ENCODE data around the gene ZNF385C.

DNA sequence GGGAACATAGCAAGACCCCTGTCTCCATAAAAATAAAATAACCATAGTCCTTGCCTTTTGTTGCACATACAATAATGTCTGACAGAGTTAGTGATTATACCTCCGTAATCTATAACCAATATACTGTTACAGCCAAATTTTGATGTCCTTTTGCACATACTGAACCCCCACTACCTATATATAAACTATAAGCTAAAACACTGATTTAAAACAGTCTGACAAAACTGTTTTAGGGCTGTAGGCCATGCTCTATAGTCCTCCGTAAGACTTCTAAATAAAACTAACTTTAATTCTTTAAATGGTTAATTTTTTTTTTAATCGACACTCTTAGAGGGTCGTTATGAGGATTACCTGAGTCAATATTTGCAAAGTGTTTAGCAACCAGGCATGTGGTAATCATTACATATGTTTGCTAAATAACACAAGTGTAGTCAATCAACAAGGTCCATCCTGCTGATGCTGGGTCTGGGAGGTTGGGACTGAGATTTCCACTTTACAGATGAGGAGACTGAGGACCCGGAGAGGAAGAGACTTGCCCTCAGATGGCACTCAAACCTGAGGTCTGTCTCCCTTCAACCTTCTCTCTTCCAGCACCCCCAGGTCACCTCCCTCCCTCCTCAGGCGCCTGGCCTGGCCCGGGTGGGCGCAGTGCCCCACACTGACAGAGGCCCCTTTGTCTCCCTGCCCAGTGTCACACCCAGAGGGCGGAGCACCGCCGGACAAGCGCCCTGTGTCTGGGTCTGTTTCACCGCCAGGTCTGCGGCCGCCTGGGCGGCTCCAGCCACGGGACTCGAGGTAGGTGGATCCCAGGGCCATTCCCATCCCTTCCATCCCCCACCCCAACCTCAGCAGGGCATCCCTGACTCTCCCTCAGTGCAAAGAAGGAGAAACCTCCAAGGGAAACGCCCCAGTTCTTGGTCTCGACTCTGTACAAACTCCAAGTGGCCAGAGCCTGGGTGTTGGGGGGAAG lies 10.3 kb downstream of the ZNF385C start:
- TF ChIP-seq POLR2A (IDR thresholded peaks at IDR 0.05), result no peak
- TF ChIP-seq, protein P1, sequence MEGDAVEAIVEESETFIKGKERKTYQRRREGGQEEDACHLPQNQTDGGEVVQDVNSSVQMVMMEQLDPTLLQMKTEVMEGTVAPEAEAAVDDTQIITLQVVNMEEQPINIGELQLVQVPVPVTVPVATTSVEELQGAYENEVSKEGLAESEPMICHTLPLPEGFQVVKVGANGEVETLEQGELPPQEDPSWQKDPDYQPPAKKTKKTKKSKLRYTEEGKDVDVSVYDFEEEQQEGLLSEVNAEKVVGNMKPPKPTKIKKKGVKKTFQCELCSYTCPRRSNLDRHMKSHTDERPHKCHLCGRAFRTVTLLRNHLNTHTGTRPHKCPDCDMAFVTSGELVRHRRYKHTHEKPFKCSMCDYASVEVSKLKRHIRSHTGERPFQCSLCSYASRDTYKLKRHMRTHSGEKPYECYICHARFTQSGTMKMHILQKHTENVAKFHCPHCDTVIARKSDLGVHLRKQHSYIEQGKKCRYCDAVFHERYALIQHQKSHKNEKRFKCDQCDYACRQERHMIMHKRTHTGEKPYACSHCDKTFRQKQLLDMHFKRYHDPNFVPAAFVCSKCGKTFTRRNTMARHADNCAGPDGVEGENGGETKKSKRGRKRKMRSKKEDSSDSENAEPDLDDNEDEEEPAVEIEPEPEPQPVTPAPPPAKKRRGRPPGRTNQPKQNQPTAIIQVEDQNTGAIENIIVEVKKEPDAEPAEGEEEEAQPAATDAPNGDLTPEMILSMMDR (IDR thresholded peaks at IDR 0.05), result no peak
